HG03064 (cell line): Measurements from ENCODE around the gene ORC6.

Experiments used
- ATAC-seq: cut with Tn5 transposase; IDR thresholded peaks from one replicate; pipeline ENCODE4 v1.9.1; 2021; ENCODE audit warnings: low read depth; ENCODE audit not compliant: unreplicated experiment

Gene ORC6

GRCh38 chr16:46696957-46697356 lies 7.5 kb downstream of the ORC6 start:
- no peak for ATAC-seq

GRCh38 chr16:46700048-46700447 lies 10.6 kb downstream of the ORC6 start:
- ATAC-seq = no peak

GRCh38 chr16:46701615-46702014 lies 12.2 kb downstream of the ORC6 start:
- no peak for ATAC-seq

GRCh38 chr16:46702030-46702429 lies 12.6 kb downstream of the ORC6 start:
- no peak for ATAC-seq

- ATAC-seq = no peak
Observed at GRCh38 chr16:46706642-46707041, 17.2 kb downstream of the ORC6 start.

- ATAC-seq = no peak
Observed at GRCh38 chr16:46709469-46710005, 20.1 kb downstream of the ORC6 start.

- no peak for ATAC-seq
Observed at GRCh38 chr16:46711106-46712058, 21.9 kb downstream of the ORC6 start.

- ATAC-seq = no peak
Observed at GRCh38 chr16:46712911-46713310, 23.5 kb downstream of the ORC6 start.

- ATAC-seq = no peak
Observed at GRCh38 chr16:46713634-46714033, 24.2 kb downstream of the ORC6 start.

GRCh38 chr16:46714797-46715591 lies 25.5 kb downstream of the ORC6 start:
- no peak for ATAC-seq

GRCh38 chr16:46715769-46716305 lies 26.4 kb downstream of the ORC6 start:
- no peak for ATAC-seq

GRCh38 chr16:46717692-46718091 lies 28.2 kb downstream of the ORC6 start:
- ATAC-seq = no peak

- no peak for ATAC-seq
Observed at GRCh38 chr16:46718214-46718613, 28.8 kb downstream of the ORC6 start.

GRCh38 chr16:46719528-46719927 lies 30.1 kb downstream of the ORC6 start:
- no peak for ATAC-seq

- no peak for ATAC-seq
Observed at GRCh38 chr16:46720619-46721018, 31.2 kb downstream of the ORC6 start.

- ATAC-seq = no peak
Observed at GRCh38 chr16:46721885-46722284, 32.4 kb downstream of the ORC6 start.

- ATAC-seq = no peak
Observed at GRCh38 chr16:46727184-46727583, 37.7 kb downstream of the ORC6 start.

GRCh38 chr16:46727630-46728029 lies 38.2 kb downstream of the ORC6 start:
- no peak for ATAC-seq

- no peak for ATAC-seq
Observed at GRCh38 chr16:46728806-46729205, 39.3 kb downstream of the ORC6 start.

GRCh38 chr16:46729326-46729995 lies 40.0 kb downstream of the ORC6 start:
- ATAC-seq = no peak
